SJSA1 (cell line): Measurements from ENCODE around the gene TMEM209. TPM values are rescaled to one million over a fixed set of nuclear protein-coding genes. Genes with fewer than 3 reads are reported as not detected.
"Not testable (repeated sequence)": the region's sequence is repeated elsewhere in the genome, so short reads cannot be mapped to it uniquely, and the experiment has no call there.

Experiments
- DNase-seq, 2 experiments: peaks; one replicate each; pipeline ENCODE4 v3.0.0-alpha.2; 2015 to 2020; ENCODE audit warnings: low spot score in 2 of 2, low read depth in 1 of 2
- H3K27ac ChIP-seq: fragments of 250-450 bp; sonication (Bioruptor Pico); 2 replicates; pipeline ENCODE4 v1.5.1; 2020; ENCODE audit warnings: mild to moderate bottlenecking, moderate library complexity
- H3K27me3 ChIP-seq: fragments of 250-450 bp; sonication (Bioruptor Pico); replicated peaks from 2 replicates; pipeline ENCODE4 v1.5.1; 2020; ENCODE audit warnings: mild to moderate bottlenecking, moderate library complexity
- H3K36me3 ChIP-seq: fragments of 250-450 bp; sonication (Bioruptor Pico); 2 replicates; pipeline ENCODE4 v1.5.1; 2020; ENCODE audit warnings: mild to moderate bottlenecking
- H3K4me1 ChIP-seq: fragments of 250-450 bp; sonication (Bioruptor Pico); replicated peaks from 2 replicates; pipeline ENCODE4 v1.6.1; 2021; ENCODE audit warnings: mild to moderate bottlenecking
- H3K4me3 ChIP-seq: fragments of 250-450 bp; sonication (Bioruptor Pico); 2 replicates; pipeline ENCODE4 v1.5.1; 2020; ENCODE audit warnings: mild to moderate bottlenecking
- H3K9me3 ChIP-seq: fragments of 250-450 bp; sonication (Bioruptor Pico); replicated peaks from 2 replicates; pipeline ENCODE4 v1.5.1; 2020; ENCODE audit warnings: mild to moderate bottlenecking
- total RNA-seq: library from RNA; depleted of rRNA; stranded (reverse); fragments of >200 nt; shearing (Covaris generic); gene quantifications from 2 replicates; pipeline ENCODE4 v1.2.3, GENCODE V29; 2014

The TMEM209 gene
- total RNA-seq, 1 experiment from 2014 or later: 24.6 TPM

GRCh38 chr7:130208516-130208915 lies 3.3 kb upstream of the TMEM209 start:
- H3K4me1 ChIP-seq: peaks cover 14% of the 10 kb centered on the region
- H3K27me3 ChIP-seq: no peaks in the 10 kb centered on the region
- H3K36me3 ChIP-seq: peaks cover 5% of the 10 kb centered on the region
- H3K27ac ChIP-seq: no peak overlapping the region
- H3K9me3 ChIP-seq: no peaks in the 10 kb centered on the region
- H3K4me3 ChIP-seq: no peak overlapping the region
- no peak for DNase-seq

- H3K27ac ChIP-seq: no peak within 1 kb of the TSS
- H3K27me3 ChIP-seq: no peaks in the 10 kb centered on the region
- H3K36me3 ChIP-seq: peaks cover 14% of the 10 kb centered on the region
- no peak for DNase-seq
- no peak within 1 kb of the TSS for H3K4me3 ChIP-seq
- H3K9me3 ChIP-seq: no peaks in the 10 kb centered on the region
- peaks cover 14% of the 10 kb centered on the region for H3K4me1 ChIP-seq
Measured at GRCh38 chr7:130207642-130208041, 2.4 kb upstream of the TMEM209 start, which contains the start of gene SSMEM1. TSS of gene SSMEM1 (plus strand) at chr7:130207860. CDS start at chr7:130207911, 51 bp downstream.

- H3K36me3 ChIP-seq: peaks cover 20% of the 10 kb centered on the region
- H3K27ac ChIP-seq: no peak overlapping the region
- H3K4me3 ChIP-seq: no peak overlapping the region
- peaks cover 14% of the 10 kb centered on the region for H3K4me1 ChIP-seq
- no peaks in the 10 kb centered on the region for H3K9me3 ChIP-seq
- no peaks in the 10 kb centered on the region for H3K27me3 ChIP-seq
- no peak for DNase-seq
Measured at GRCh38 chr7:130207033-130207432, 1.8 kb upstream of the TMEM209 start.

GRCh38 chr7:130201796-130202195 lies 3.4 kb downstream of the TMEM209 start:
- H3K27ac ChIP-seq: no peak overlapping the region
- H3K36me3 ChIP-seq: peaks cover 50% of the 10 kb centered on the region
- H3K27me3 ChIP-seq: no peaks in the 10 kb centered on the region
- no peaks in the 10 kb centered on the region for H3K9me3 ChIP-seq
- peaks cover 4% of the 10 kb centered on the region; the same call in 1 of the 2 replicates for H3K4me1 ChIP-seq
- H3K4me3 ChIP-seq: no peak overlapping the region
- no peak for DNase-seq

GRCh38 chr7:130197094-130197493 lies 8.1 kb downstream of the TMEM209 start:
- Histone ChIP-seq H3K4me1 (no peaks in the 10 kb centered on the region), H3K9me3 (no peaks in the 10 kb centered on the region), H3K36me3 (peaks cover 50% of the 10 kb centered on the region), H3K4me3 (no peak overlapping the region), H3K27ac (no peak overlapping the region), H3K27me3 (no peaks in the 10 kb centered on the region)
- DNase-seq: no peak

GRCh38 chr7:130196476-130196875 lies 8.7 kb downstream of the TMEM209 start:
- Histone ChIP-seq H3K27me3 (no peaks in the 10 kb centered on the region), H3K4me3 (no peak overlapping the region), H3K4me1 (no peaks in the 10 kb centered on the region), H3K9me3 (no peaks in the 10 kb centered on the region), H3K36me3 (peaks cover 43% of the 10 kb centered on the region), H3K27ac (no peak overlapping the region)
- no peak for DNase-seq

GRCh38 chr7:130195396-130195795 lies 9.8 kb downstream of the TMEM209 start:
- Histone ChIP-seq H3K4me1 (no peaks in the 10 kb centered on the region), H3K9me3 (no peaks in the 10 kb centered on the region), H3K27me3 (no peaks in the 10 kb centered on the region), H3K4me3 (no peak overlapping the region), H3K27ac (no peak overlapping the region), H3K36me3 (peaks cover 40% of the 10 kb centered on the region)
- DNase-seq: no peak

GRCh38 chr7:130191791-130192190 lies 13.4 kb downstream of the TMEM209 start:
- no peaks in the 10 kb centered on the region for H3K9me3 ChIP-seq
- no peaks in the 10 kb centered on the region for H3K27me3 ChIP-seq
- no peaks in the 10 kb centered on the region for H3K4me1 ChIP-seq
- peaks cover 27% of the 10 kb centered on the region for H3K36me3 ChIP-seq
- H3K27ac ChIP-seq: no peak overlapping the region
- H3K4me3 ChIP-seq: no peak overlapping the region
- DNase-seq: no peak

- Histone ChIP-seq H3K27me3 (no peaks in the 10 kb centered on the region), H3K9me3 (no peaks in the 10 kb centered on the region), H3K4me3 (no peak overlapping the region), H3K27ac (no peak overlapping the region), H3K36me3 (peaks cover 30% of the 10 kb centered on the region), H3K4me1 (no peaks in the 10 kb centered on the region)
- DNase-seq: no peak
Measured at GRCh38 chr7:130189343-130189742, 15.9 kb downstream of the TMEM209 start.

GRCh38 chr7:130187360-130187759 lies 17.8 kb downstream of the TMEM209 start:
- Histone ChIP-seq H3K36me3 (peaks cover 31% of the 10 kb centered on the region), H3K27me3 (no peaks in the 10 kb centered on the region), H3K4me3 (no peak overlapping the region), H3K4me1 (no peaks in the 10 kb centered on the region), H3K27ac (no peak overlapping the region), H3K9me3 (no peaks in the 10 kb centered on the region)
- DNase-seq: no peak

- H3K4me3 ChIP-seq, H3K9me3 ChIP-seq, H3K4me1 ChIP-seq, DNase-seq, H3K27me3 ChIP-seq, H3K27ac ChIP-seq: not testable (repeated sequence)
- peaks cover 42% of the 10 kb centered on the region for H3K36me3 ChIP-seq
Measured at GRCh38 chr7:130184349-130184748, 20.9 kb downstream of the TMEM209 start.

GRCh38 chr7:130182990-130183389 lies 22.2 kb downstream of the TMEM209 start:
- Histone ChIP-seq H3K4me3 (no peak overlapping the region), H3K4me1 (no peaks in the 10 kb centered on the region)
- no peak for DNase-seq

GRCh38 chr7:130181263-130181605 lies 24.0 kb downstream of the TMEM209 start:
- Histone ChIP-seq H3K27me3 (no peaks in the 10 kb centered on the region), H3K4me1 (no peaks in the 10 kb centered on the region), H3K36me3 (peaks cover 47% of the 10 kb centered on the region), H3K9me3 (no peaks in the 10 kb centered on the region), H3K4me3 (no peak overlapping the region), H3K27ac (no peak overlapping the region)
- DNase-seq: no peak

More at GRCh38 chr7:130182990-130183389, 22.2 kb downstream of the TMEM209 start:
- peaks cover 47% of the 10 kb centered on the region for H3K36me3 ChIP-seq
- H3K27ac ChIP-seq: no peak overlapping the region
- H3K9me3 ChIP-seq: no peaks in the 10 kb centered on the region
- H3K27me3 ChIP-seq: no peaks in the 10 kb centered on the region

- Histone ChIP-seq H3K27ac (no peak overlapping the region), H3K4me1 (no peaks in the 10 kb centered on the region), H3K4me3 (no peak overlapping the region), H3K27me3 (no peaks in the 10 kb centered on the region), H3K9me3 (no peaks in the 10 kb centered on the region), H3K36me3 (peaks cover 49% of the 10 kb centered on the region)
- no peak for DNase-seq
Measured at GRCh38 chr7:130180571-130181262, 24.5 kb downstream of the TMEM209 start.

- no peak for DNase-seq
- no peak overlapping the region for H3K27ac ChIP-seq
- no peaks in the 10 kb centered on the region for H3K4me1 ChIP-seq
- no peaks in the 10 kb centered on the region for H3K9me3 ChIP-seq
- peaks cover 48% of the 10 kb centered on the region for H3K36me3 ChIP-seq
- H3K4me3 ChIP-seq: no peak overlapping the region
- no peaks in the 10 kb centered on the region for H3K27me3 ChIP-seq
Measured at GRCh38 chr7:130179631-130180030, 25.6 kb downstream of the TMEM209 start.
